ENCODE measurements around the gene LPAR1.

The LPAR1 gene

DNA sequence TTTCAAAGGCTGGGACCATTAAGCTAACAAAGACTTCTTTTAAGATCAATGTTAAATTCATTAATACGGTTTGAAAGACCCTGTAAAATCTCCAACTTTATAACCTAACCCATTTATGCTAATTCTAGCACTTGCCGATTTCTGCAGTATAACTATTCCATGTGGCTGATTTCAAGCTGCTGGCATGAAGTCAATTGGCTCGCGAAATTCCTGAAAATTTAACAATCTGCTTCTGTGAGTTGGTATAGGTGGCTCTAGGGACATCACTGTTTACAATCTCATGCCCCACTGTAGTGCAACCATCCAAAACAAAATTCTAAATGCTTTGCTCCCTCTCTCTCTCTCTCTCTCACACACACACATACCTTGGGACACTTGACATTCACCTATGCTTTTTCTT, 70.2 kb downstream of the LPAR1 start:
- ATAC-seq (no peak), DNase-seq (ENCODE audit: low spot score in 2 of 2) (no peak)
- Mint-ChIP-seq H3K4me1 (no peaks in the 10 kb centered on the region), H3K27ac (no peak overlapping the region), H3K9me3 (peaks cover 7% of the 10 kb centered on the region), H3K36me3 (no peaks in the 10 kb centered on the region), H3K4me3 (no peak overlapping the region)

DNA sequence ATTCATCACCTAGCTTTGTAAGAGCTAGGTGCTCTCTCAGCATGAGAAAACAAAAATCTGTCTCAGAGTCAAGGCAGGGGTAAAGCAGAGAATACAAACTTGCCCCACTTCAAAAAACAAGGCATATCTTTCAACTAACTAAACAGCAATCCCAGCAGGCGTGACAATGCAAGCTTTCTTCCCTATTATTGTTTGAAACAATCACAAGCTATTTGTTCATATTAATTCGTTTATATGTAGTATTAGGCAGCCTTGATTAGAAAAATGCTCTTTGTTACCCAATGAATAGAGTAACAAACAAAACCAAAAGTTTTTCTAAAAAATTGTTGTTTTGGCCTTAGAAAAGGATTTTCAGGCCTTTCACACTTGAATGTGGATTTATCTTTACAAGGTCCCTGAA, 71.1 kb downstream of the LPAR1 start:
- ATAC-seq (no peak), DNase-seq (ENCODE audit: low spot score in 2 of 2) (no peak)
- Mint-ChIP-seq H3K36me3 (no peaks in the 10 kb centered on the region), H3K9me3 (peaks cover 7% of the 10 kb centered on the region), H3K4me1 (no peaks in the 10 kb centered on the region), H3K4me3 (no peak overlapping the region), H3K27ac (no peak overlapping the region)

DNA sequence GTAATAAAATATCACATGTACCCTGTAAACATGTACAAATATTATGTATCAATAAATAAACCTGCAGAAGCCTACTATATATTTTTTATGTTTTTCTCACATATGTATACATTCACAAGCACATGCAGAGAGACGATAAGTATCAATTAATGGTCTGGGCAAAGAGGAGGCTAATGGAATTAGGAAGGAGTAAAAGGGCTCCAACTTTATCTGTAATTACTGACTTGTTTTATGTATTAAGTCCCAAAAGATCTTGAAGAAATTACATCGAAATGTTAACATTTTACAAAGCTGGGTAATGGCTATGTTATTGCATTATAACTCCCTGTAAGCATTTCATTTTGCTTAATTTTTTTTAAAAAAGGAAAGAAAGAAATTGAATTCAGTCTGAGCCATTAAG, 78.0 kb downstream of the LPAR1 start:
- DNase-seq (ENCODE audit: low spot score in 2 of 2) (no peak), ATAC-seq (no peak)
- no peak overlapping the region for H3K27ac Mint-ChIP-seq
- no peaks in the 10 kb centered on the region for H3K4me1 Mint-ChIP-seq
- no peaks in the 10 kb centered on the region for H3K36me3 Mint-ChIP-seq
- H3K4me3 Mint-ChIP-seq = no peak overlapping the region
- peaks cover 6% of the 10 kb centered on the region for H3K9me3 Mint-ChIP-seq

- H3K4me1 Mint-ChIP-seq = no peaks in the 10 kb centered on the region
These were observed 79.4 kb downstream of the LPAR1 start for GRCh38 chr9:110958847-110959246.

GRCh38 chr9:110954822-110955291, 83.4 kb downstream of the LPAR1 start:
- ATAC-seq (no peak), DNase-seq (ENCODE audit: low spot score in 2 of 2) (no peak)
- Mint-ChIP-seq H3K36me3 (no peaks in the 10 kb centered on the region), H3K27ac (no peak overlapping the region), H3K4me3 (no peak overlapping the region), H3K4me1 (no peaks in the 10 kb centered on the region), H3K9me3 (peaks cover 12% of the 10 kb centered on the region)

More at GRCh38 chr9:110958847-110959246, 79.4 kb downstream of the LPAR1 start:
- H3K9me3 Mint-ChIP-seq = peaks cover 15% of the 10 kb centered on the region
- ATAC-seq (no peak), DNase-seq (ENCODE audit: low spot score in 2 of 2) (no peak)
- H3K27ac Mint-ChIP-seq = no peak overlapping the region
- H3K4me3 Mint-ChIP-seq = no peak overlapping the region
- H3K36me3 Mint-ChIP-seq = no peaks in the 10 kb centered on the region

- Mint-ChIP-seq H3K4me3 (no peak overlapping the region), H3K27ac (no peak overlapping the region), H3K4me1 (no peaks in the 10 kb centered on the region), H3K9me3 (peaks cover 15% of the 10 kb centered on the region), H3K36me3 (no peaks in the 10 kb centered on the region)
- DNase-seq (ENCODE audit: low spot score in 2 of 2) = no peak
- ATAC-seq = no peak
These were observed 85.8 kb downstream of the LPAR1 start for GRCh38 chr9:110952540-110952859.

GRCh38 chr9:110951805-110952539, 86.3 kb downstream of the LPAR1 start:
- DNase-seq (ENCODE audit: low spot score in 2 of 2) (no peak), ATAC-seq (no peak)
- H3K27ac Mint-ChIP-seq = no peak overlapping the region
- no peak overlapping the region for H3K4me3 Mint-ChIP-seq
- no peaks in the 10 kb centered on the region for H3K36me3 Mint-ChIP-seq
- H3K4me1 Mint-ChIP-seq = no peaks in the 10 kb centered on the region
- peaks cover 15% of the 10 kb centered on the region for H3K9me3 Mint-ChIP-seq

- no peak for ATAC-seq
- H3K4me1 Mint-ChIP-seq = no peaks in the 10 kb centered on the region
- no peak overlapping the region for H3K27ac Mint-ChIP-seq
- no peaks in the 10 kb centered on the region for H3K36me3 Mint-ChIP-seq
- H3K9me3 Mint-ChIP-seq = peaks cover 17% of the 10 kb centered on the region
- no peak for DNase-seq (ENCODE audit: low spot score in 2 of 2)
- no peak overlapping the region for H3K4me3 Mint-ChIP-seq
These were observed 88.1 kb downstream of the LPAR1 start for GRCh38 chr9:110950041-110950645.

GRCh38 chr9:110949081-110949480, 89.2 kb downstream of the LPAR1 start:
- ATAC-seq = no peak
- Mint-ChIP-seq H3K4me3 (no peak overlapping the region), H3K27ac (no peak overlapping the region), H3K4me1 (no peaks in the 10 kb centered on the region), H3K9me3 (peaks cover 15% of the 10 kb centered on the region), H3K36me3 (no peaks in the 10 kb centered on the region)
- DNase-seq (ENCODE audit: low spot score in 2 of 2) = no peak

DNA sequence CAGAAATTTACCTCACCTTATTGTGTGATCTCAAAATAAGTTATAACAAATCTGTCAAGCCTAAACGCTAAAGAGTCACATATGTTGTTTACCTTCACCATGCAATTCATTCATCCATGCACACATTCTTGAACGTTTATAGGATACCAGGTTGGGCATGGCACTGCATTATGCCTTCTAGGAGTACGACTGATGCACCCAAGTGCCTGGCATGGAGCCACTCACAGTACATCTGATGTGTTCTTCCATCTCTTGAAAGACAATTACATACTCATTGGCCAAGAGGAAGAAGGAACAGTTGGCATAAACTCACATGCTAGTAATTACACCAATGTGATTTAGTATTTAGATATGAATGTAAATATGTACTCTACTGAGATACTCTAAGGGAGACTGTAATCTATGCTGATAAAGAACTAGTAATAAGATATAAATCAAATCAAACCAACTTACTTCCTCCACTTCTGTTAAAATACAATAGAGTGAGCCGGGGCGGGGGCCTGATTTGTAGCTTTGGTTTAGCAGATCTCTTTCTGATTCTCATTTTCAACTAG, 90.7 kb downstream of the LPAR1 start:
- ATAC-seq (no peak), DNase-seq (ENCODE audit: low spot score in 2 of 2) (no peak)
- H3K36me3 Mint-ChIP-seq = no peaks in the 10 kb centered on the region
- H3K4me3 Mint-ChIP-seq = no peak overlapping the region
- no peak overlapping the region for H3K27ac Mint-ChIP-seq
- peaks cover 10% of the 10 kb centered on the region for H3K9me3 Mint-ChIP-seq
- H3K4me1 Mint-ChIP-seq = no peaks in the 10 kb centered on the region

DNA sequence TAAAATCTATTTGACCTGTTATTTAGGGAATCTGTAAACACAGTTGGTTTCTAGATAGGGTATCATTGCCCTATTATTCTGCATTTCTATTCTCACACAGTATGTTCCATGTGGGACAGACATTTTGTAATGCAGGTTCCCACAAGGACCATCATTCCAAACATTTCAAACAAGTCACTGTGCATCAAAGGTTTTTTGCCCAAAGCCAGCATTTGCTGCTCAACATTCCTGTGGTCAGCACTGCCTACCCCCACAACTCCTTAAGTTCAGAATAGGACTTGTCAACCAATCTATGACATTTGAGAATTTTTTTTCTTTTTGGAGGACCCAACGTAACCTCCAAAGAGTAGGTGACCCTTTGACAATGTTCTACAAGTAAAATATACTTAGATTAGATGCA, 95.7 kb downstream of the LPAR1 start:
- Mint-ChIP-seq H3K36me3 (no peaks in the 10 kb centered on the region), H3K4me3 (no peak overlapping the region), H3K4me1 (no peaks in the 10 kb centered on the region), H3K9me3 (peaks cover 12% of the 10 kb centered on the region), H3K27ac (no peak overlapping the region)
- DNase-seq (ENCODE audit: low spot score in 2 of 2) = no peak
- ATAC-seq = no peak

GRCh38 chr9:110940951-110941557, 97.2 kb downstream of the LPAR1 start:
- Mint-ChIP-seq H3K9me3 (peaks cover 12% of the 10 kb centered on the region), H3K4me3 (no peak overlapping the region), H3K27ac (no peak overlapping the region), H3K36me3 (no peaks in the 10 kb centered on the region), H3K4me1 (no peaks in the 10 kb centered on the region)
- DNase-seq (ENCODE audit: low spot score in 2 of 2) (no peak), ATAC-seq (peak; percentile 24)

GRCh38 chr9:110939573-110939972, 98.7 kb downstream of the LPAR1 start:
- peaks cover 10% of the 10 kb centered on the region for H3K9me3 Mint-ChIP-seq
- no peak for DNase-seq (ENCODE audit: low spot score in 2 of 2)
- H3K4me3 Mint-ChIP-seq = no peak overlapping the region
- ATAC-seq = no peak
- no peaks in the 10 kb centered on the region for H3K4me1 Mint-ChIP-seq
- no peaks in the 10 kb centered on the region for H3K36me3 Mint-ChIP-seq
- H3K27ac Mint-ChIP-seq = no peak overlapping the region

GRCh38 chr9:110939047-110939446, 99.2 kb downstream of the LPAR1 start:
- DNase-seq (ENCODE audit: low spot score in 2 of 2) = no peak
- H3K36me3 Mint-ChIP-seq = no peaks in the 10 kb centered on the region
- H3K9me3 Mint-ChIP-seq = peaks cover 11% of the 10 kb centered on the region
- no peak overlapping the region for H3K27ac Mint-ChIP-seq
- no peaks in the 10 kb centered on the region for H3K4me1 Mint-ChIP-seq
- ATAC-seq = no peak
- H3K4me3 Mint-ChIP-seq = no peak overlapping the region

GRCh38 chr9:110938242-110938641, 100.0 kb downstream of the LPAR1 start:
- no peak for DNase-seq (ENCODE audit: low spot score in 2 of 2)
- H3K4me1 Mint-ChIP-seq = no peaks in the 10 kb centered on the region
- no peak for ATAC-seq
- H3K27ac Mint-ChIP-seq = no peak overlapping the region
- peaks cover 11% of the 10 kb centered on the region for H3K9me3 Mint-ChIP-seq
- H3K4me3 Mint-ChIP-seq = no peak overlapping the region
- H3K36me3 Mint-ChIP-seq = no peaks in the 10 kb centered on the region

Measured in stimulated activated effector memory CD8-positive, alpha-beta T cell treated with anti-CD3 and anti-CD28 coated beads, Interleukin-12 subunit alpha, Interleukin-12 subunit beta, amount 100 ng/mL, for 72 hours (primary cell).